Measurements from ENCODE around the gene PLA1A.
"Not testable (repeated sequence)": the region's sequence is repeated elsewhere in the genome, so short reads cannot be mapped to it uniquely, and the experiment has no call there.

Gene PLA1A

DNA sequence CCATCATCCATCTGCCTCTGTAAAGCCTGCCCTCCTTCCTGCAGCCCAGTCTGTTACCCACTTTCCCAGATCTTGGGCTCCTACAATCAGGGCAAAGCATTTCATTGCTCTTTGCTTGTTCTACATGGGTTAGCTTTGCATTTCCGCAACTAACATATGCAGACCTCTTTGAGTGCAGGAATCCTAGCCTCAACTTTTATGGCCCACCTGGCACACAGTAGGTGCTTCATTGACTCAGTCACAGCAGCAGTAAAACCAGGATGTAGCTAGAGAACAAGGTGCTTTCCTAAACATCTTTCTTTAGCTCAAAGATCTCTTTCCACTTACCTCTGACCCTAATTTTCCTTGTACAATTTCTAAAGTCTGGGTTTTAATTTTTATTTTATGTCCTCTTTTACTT is 41.8 kb upstream of the PLA1A start:
- no peak overlapping the region for H3K4me3 ChIP-seq (ENCODE audit: insufficient read length, low read depth)

DNA sequence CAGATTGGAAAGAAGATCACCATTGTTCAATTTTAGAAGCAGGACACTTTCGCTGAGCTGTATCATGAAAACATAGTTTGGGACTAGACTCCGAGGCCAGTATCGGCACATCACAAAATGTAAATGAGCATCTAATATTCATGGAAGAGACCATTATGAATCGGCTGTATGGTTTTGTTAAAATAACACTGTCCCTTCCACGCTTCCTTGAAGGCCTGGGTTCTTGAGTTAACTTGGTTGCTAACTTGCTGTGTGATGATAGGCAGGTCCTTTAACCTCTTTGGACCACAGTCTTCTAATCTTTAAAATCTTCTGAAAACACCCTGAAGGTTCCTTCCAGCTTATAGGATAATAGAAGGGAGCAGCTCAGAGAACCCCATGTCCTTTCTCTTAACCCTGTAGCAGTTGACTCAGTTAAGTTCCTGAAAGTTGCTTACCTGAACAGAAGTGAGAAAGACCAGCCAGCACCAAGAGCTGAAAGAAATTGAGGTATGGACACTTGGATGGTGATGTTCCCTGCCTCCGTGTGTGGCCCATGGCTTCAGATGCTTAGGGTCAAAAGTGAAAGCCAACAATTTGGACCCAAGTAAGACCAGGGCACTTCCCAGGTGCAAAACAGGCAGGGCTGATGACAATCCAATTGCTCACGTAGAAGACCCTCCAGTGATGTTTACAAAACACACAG is 40.4 kb upstream of the PLA1A start:
- H3K36me3 ChIP-seq (ENCODE audit: insufficient read depth, insufficient read length, low read length), result no peaks in the 10 kb centered on the region
- peaks cover 1% of the 10 kb centered on the region for H3K4me1 ChIP-seq (ENCODE audit: insufficient read depth, insufficient read length)
- H3K9ac ChIP-seq (ENCODE audit: insufficient read length, low read depth), result no peak overlapping the region
- no peak overlapping the region for H3K4me3 ChIP-seq (ENCODE audit: insufficient read length, low read depth)
- DNase-seq (ENCODE audit: low read depth, low spot score), result no peak
- no peaks in the 10 kb centered on the region for H3K9me3 ChIP-seq (ENCODE audit: insufficient read depth, low read length)
- H3K27me3 ChIP-seq (ENCODE audit: insufficient read depth, insufficient read length), result no peaks in the 10 kb centered on the region
- no peak for TF ChIP-seq SUZ12 (IDR thresholded peaks at IDR 0.05; ENCODE audit: extremely low read depth, insufficient read depth, insufficient read length)

More for the DNA sequence above, 41.8 kb upstream of the PLA1A start:
- H3K9ac ChIP-seq (ENCODE audit: insufficient read length, low read depth), result no peak overlapping the region
- no peaks in the 10 kb centered on the region; the same call in 1 of the 2 replicates for H3K9me3 ChIP-seq (ENCODE audit: insufficient read depth, low read length)
- H3K36me3 ChIP-seq (ENCODE audit: insufficient read depth, insufficient read length, low read length), result no peaks in the 10 kb centered on the region
- DNase-seq (ENCODE audit: low read depth, low spot score), result no peak
- H3K4me1 ChIP-seq (ENCODE audit: insufficient read depth, insufficient read length), result peaks cover 3% of the 10 kb centered on the region
- H3K27me3 ChIP-seq (ENCODE audit: insufficient read depth, insufficient read length), result no peaks in the 10 kb centered on the region
- TF ChIP-seq SUZ12 (IDR thresholded peaks at IDR 0.05; ENCODE audit: extremely low read depth, insufficient read depth, insufficient read length) (no peak), YY1 (IDR thresholded peaks at IDR 0.05; ENCODE audit: insufficient read depth, insufficient read length) (no peak), ZNF274 (IDR thresholded peaks at IDR 0.05; ENCODE audit: low read depth, low read length) (no peak)

DNA sequence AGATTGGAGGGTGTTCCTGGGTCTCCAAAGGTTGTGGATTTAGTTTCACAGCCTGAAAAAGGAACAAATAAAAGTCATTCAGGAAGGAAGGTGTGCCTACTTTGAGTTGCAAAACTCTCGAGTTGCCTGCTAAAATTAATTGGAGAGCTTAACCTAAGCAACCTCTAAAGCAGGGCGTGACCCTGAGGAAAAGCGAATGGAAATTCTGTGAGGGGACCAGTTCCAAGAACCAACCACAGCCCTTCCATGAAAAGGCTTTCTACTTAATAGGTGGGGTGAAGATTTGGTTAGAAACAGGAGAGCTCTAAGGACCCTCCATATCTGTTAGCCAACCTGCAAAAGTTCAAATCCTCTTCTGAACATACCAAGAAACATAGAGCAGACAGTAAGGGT is 39.8 kb upstream of the PLA1A start:
- no peaks in the 10 kb centered on the region for H3K27me3 ChIP-seq (ENCODE audit: insufficient read depth, insufficient read length)
- TF ChIP-seq YY1 (IDR thresholded peaks at IDR 0.05; ENCODE audit: insufficient read depth, insufficient read length) (no peak), ZNF274 (IDR thresholded peaks at IDR 0.05; ENCODE audit: low read depth, low read length) (no peak), SUZ12 (IDR thresholded peaks at IDR 0.05; ENCODE audit: extremely low read depth, insufficient read depth, insufficient read length) (no peak)
- no peak overlapping the region for H3K4me3 ChIP-seq (ENCODE audit: insufficient read length, low read depth)
- H3K36me3 ChIP-seq (ENCODE audit: insufficient read depth, insufficient read length, low read length), result no peaks in the 10 kb centered on the region
- no peak overlapping the region for H3K9ac ChIP-seq (ENCODE audit: insufficient read length, low read depth)
- DNase-seq (ENCODE audit: low read depth, low spot score), result no peak
- no peaks in the 10 kb centered on the region for H3K9me3 ChIP-seq (ENCODE audit: insufficient read depth, low read length)
- peaks cover 6% of the 10 kb centered on the region for H3K4me1 ChIP-seq (ENCODE audit: insufficient read depth, insufficient read length)

DNA sequence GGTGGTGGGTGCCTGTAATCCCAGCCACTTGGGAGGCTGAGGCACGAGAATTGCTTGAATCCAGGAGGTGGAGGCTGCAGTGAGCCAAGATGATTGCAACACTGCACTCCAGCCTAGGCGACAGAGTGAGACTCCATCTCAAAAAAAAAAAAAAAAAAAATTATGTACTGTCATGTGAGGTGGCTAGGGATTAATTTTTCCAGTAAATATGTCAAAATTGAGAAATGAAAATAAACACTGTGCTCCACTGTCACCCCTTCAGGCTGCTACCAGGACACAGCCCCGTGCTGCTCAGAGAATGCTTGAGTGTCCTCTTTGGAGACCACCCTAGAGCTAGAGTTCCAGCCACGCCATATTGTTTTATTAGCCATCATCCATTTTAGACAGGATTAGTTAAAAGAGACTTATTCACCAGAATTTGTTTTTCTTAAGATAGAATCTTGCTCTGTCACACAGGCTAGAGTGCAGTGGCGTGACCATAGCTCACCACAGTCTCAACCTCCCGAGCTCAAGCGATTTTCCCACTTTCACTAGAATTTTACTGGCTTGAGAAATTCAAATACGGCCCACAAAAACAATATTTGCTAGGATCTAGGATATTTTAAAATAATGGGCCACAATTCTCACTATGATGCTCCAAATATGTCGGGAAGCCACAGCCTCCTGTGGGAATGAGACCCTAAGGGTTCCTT is 38.9 kb upstream of the PLA1A start:
- no peak for DNase-seq (ENCODE audit: low read depth, low spot score)
- no peaks in the 10 kb centered on the region for H3K36me3 ChIP-seq (ENCODE audit: insufficient read depth, insufficient read length, low read length)
- H3K9me3 ChIP-seq (ENCODE audit: insufficient read depth, low read length), result no peaks in the 10 kb centered on the region
- peaks cover 6% of the 10 kb centered on the region for H3K4me1 ChIP-seq (ENCODE audit: insufficient read depth, insufficient read length)
- no peak for TF ChIP-seq YY1 (IDR thresholded peaks at IDR 0.05; ENCODE audit: insufficient read depth, insufficient read length)
- no peak for TF ChIP-seq SUZ12 (IDR thresholded peaks at IDR 0.05; ENCODE audit: extremely low read depth, insufficient read depth, insufficient read length)
- TF ChIP-seq ZNF274 (IDR thresholded peaks at IDR 0.05; ENCODE audit: low read depth, low read length), result no peak
- no peak overlapping the region for H3K4me3 ChIP-seq (ENCODE audit: insufficient read length, low read depth)
- H3K9ac ChIP-seq (ENCODE audit: insufficient read length, low read depth), result no peak overlapping the region
- H3K27me3 ChIP-seq (ENCODE audit: insufficient read depth, insufficient read length), result no peaks in the 10 kb centered on the region

DNA sequence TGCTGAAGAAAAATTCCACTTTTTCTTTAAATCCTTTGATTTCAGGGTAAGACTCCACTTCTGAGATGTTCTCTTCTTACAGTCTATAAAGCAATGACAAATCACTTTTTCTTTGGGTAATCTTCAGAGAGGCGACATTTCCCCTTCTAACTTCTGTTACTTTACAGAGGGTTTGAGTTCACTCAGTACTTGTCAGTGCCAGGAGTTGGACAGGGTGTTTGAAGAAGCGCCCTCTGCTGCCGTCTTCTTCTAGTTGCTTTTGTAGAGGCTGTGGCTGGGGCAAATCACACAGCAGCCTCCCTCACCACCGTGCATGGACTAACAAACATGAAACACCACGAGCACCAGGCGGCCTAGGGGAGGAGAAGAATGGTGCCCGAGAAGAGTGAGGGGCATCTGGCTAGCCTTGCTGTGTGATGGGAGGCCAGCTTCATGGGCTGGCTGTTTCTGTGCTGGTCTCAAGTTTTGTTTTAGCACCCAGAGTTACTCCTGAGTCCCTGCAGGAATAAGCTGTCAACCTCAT is 38.2 kb upstream of the PLA1A start, which contains the start of gene CD80:
Gene CD80, minus strand, starts transcription at position 174 of the 523 bp plus-strand sequence. CDS start 1,886 bp downstream, outside the sequence.
- Histone ChIP-seq H3K9me3 (ENCODE audit: insufficient read depth, low read length) (no peaks in the 10 kb centered on the region), H3K4me1 (ENCODE audit: insufficient read depth, insufficient read length) (peaks cover 6% of the 10 kb centered on the region), H3K4me3 (ENCODE audit: insufficient read length, low read depth) (no peak within 1 kb of the TSS), H3K36me3 (ENCODE audit: insufficient read depth, insufficient read length, low read length) (no peaks in the 10 kb centered on the region), H3K9ac (ENCODE audit: insufficient read length, low read depth) (no peak within 1 kb of the TSS), H3K27me3 (ENCODE audit: insufficient read depth, insufficient read length) (no peaks in the 10 kb centered on the region)
- TF ChIP-seq YY1 (IDR thresholded peaks at IDR 0.05; ENCODE audit: insufficient read depth, insufficient read length) (no peak), SUZ12 (IDR thresholded peaks at IDR 0.05; ENCODE audit: extremely low read depth, insufficient read depth, insufficient read length) (no peak), ZNF274 (IDR thresholded peaks at IDR 0.05; ENCODE audit: low read depth, low read length) (no peak)
- peak; percentile 39 for DNase-seq (ENCODE audit: low read depth, low spot score)

DNA sequence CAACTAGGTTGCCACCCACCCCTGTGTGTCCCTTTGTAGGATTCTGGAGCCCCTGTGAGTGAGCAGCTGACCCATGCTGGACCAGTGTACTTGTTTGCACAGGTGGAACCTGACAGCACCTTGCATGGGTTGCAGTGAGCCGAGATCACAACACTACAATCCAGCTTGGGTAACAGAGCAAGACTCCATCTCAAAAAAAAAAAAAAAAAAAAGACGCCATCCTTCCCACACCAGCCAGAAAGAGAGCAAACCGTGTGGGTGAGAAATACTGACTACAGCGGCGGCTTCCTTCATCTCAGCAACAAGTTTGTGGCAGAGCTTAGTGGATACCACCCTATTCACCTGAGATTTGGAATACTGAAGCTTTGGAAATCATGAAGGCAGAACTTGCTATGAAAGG is 37.5 kb upstream of the PLA1A start:
- Histone ChIP-seq H3K9ac (ENCODE audit: insufficient read length, low read depth) (no peak overlapping the region), H3K9me3 (ENCODE audit: insufficient read depth, low read length) (no peaks in the 10 kb centered on the region), H3K4me1 (ENCODE audit: insufficient read depth, insufficient read length) (peaks cover 6% of the 10 kb centered on the region), H3K36me3 (ENCODE audit: insufficient read depth, insufficient read length, low read length) (no peaks in the 10 kb centered on the region), H3K27me3 (ENCODE audit: insufficient read depth, insufficient read length) (no peaks in the 10 kb centered on the region), H3K4me3 (ENCODE audit: insufficient read length, low read depth) (no peak overlapping the region)
- TF ChIP-seq ZNF274 (IDR thresholded peaks at IDR 0.05; ENCODE audit: low read depth, low read length), result no peak
- TF ChIP-seq YY1 (IDR thresholded peaks at IDR 0.05; ENCODE audit: insufficient read depth, insufficient read length), result no peak
- TF ChIP-seq SUZ12 (IDR thresholded peaks at IDR 0.05; ENCODE audit: extremely low read depth, insufficient read depth, insufficient read length), result no peak
- no peak for DNase-seq (ENCODE audit: low read depth, low spot score)

DNA sequence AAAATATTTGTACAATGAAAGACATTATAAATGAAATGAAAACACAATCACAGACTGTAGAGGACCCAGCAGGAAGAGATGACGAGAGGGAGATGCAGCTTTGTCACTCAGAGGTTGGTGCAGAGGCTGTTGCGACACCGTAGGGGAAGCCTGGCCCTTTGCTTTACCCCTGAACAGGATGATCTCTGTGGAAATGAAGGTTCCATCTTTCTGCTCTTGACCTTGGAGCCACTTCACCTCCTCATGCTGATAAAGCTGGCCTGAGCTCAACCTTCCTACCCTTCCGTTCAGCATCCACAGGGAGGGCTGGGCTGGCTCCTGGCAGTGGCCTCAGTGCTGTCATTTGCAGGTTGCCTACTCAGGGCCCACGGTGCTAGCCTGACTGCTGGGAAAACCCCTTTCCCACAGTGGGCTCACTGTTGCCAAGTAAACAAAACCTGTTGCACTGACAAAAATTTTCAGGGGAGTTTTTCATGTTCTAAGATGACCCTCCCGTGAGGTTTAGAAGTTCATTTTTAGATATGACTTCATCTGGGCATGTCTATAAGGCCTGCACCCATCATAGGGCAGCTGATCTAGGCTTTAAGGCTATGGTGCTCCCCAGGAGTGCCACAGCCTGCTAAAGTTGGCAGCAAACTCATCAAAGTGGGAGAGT is 35.3 kb upstream of the PLA1A start:
- no peak for TF ChIP-seq YY1 (IDR thresholded peaks at IDR 0.05; ENCODE audit: insufficient read depth, insufficient read length)
- no peak for TF ChIP-seq ZNF274 (IDR thresholded peaks at IDR 0.05; ENCODE audit: low read depth, low read length)
- TF ChIP-seq SUZ12 (IDR thresholded peaks at IDR 0.05; ENCODE audit: extremely low read depth, insufficient read depth, insufficient read length), result no peak
- Histone ChIP-seq H3K9me3 (ENCODE audit: insufficient read depth, low read length) (no peaks in the 10 kb centered on the region), H3K4me1 (ENCODE audit: insufficient read depth, insufficient read length) (peaks cover 6% of the 10 kb centered on the region), H3K27me3 (ENCODE audit: insufficient read depth, insufficient read length) (no peaks in the 10 kb centered on the region), H3K4me3 (ENCODE audit: insufficient read length, low read depth) (no peak overlapping the region), H3K36me3 (ENCODE audit: insufficient read depth, insufficient read length, low read length) (no peaks in the 10 kb centered on the region), H3K9ac (ENCODE audit: insufficient read length, low read depth) (no peak overlapping the region)
- DNase-seq (ENCODE audit: low read depth, low spot score), result no peak

DNA sequence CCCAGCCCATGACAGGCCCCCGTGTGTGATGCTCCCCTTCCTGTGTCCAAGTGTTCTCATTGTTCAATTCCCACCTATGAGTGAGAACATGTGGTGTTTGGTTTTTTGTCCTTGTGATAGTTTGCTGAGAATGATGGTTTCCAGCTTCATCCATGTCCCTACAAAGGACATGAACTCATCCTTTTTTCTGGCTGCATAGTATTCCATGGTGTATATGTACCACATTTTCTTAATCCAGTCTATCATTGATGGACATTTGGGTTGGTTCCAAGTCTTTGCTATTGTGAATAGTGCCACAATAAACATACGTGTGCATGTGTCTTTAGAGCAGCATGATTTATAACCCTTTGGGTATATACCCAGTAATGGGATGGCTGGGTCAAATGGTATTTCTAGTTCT is 34.4 kb upstream of the PLA1A start:
- H3K27me3 ChIP-seq (ENCODE audit: insufficient read depth, insufficient read length); H3K36me3 ChIP-seq (ENCODE audit: insufficient read depth, insufficient read length, low read length); H3K4me1 ChIP-seq (ENCODE audit: insufficient read depth, insufficient read length); H3K9ac ChIP-seq (ENCODE audit: insufficient read length, low read depth); H3K9me3 ChIP-seq (ENCODE audit: insufficient read depth, low read length); H3K4me3 ChIP-seq (ENCODE audit: insufficient read length, low read depth); DNase-seq (ENCODE audit: low read depth, low spot score): not testable (repeated sequence)
